Stimulated activated CD4-positive, alpha-beta T cell treated with anti-CD3 and anti-CD28 coated beads, Interleukin-4, amount 100 ng/mL, for 24 hours (primary cell): Measurements from ENCODE around the gene BCL11A.

Experiments
- DNase-seq: peaks from one replicate; pipeline ENCODE4 v3.0.0-alpha.2; 2020

Gene BCL11A

GRCh38 chr2:60480089-60480773 is 73.2 kb downstream of the BCL11A start:
- no peak for DNase-seq

- no peak for DNase-seq
These were observed 74.0 kb downstream of the BCL11A start for GRCh38 chr2:60479226-60480088.

- DNase-seq = no peak
These were observed 74.8 kb downstream of the BCL11A start for GRCh38 chr2:60478660-60479059.

GRCh38 chr2:60476206-60476954 is 77.1 kb downstream of the BCL11A start:
- no peak for DNase-seq

- no peak for DNase-seq
These were observed 78.2 kb downstream of the BCL11A start for GRCh38 chr2:60475123-60475830.

GRCh38 chr2:60474301-60474700 is 79.2 kb downstream of the BCL11A start:
- DNase-seq = no peak

GRCh38 chr2:60473546-60473945 is 79.9 kb downstream of the BCL11A start:
- no peak for DNase-seq

GRCh38 chr2:60472663-60473289 is 80.7 kb downstream of the BCL11A start:
- no peak for DNase-seq

GRCh38 chr2:60472041-60472440 is 81.4 kb downstream of the BCL11A start:
- DNase-seq = no peak

GRCh38 chr2:60470340-60470739 is 83.1 kb downstream of the BCL11A start:
- DNase-seq = no peak

GRCh38 chr2:60469536-60470317 is 83.7 kb downstream of the BCL11A start:
- DNase-seq = no peak

- DNase-seq = no peak
These were observed 84.9 kb downstream of the BCL11A start for GRCh38 chr2:60468382-60469085.

- DNase-seq = no peak
These were observed 87.2 kb downstream of the BCL11A start for GRCh38 chr2:60466161-60466702.

- no peak for DNase-seq
These were observed 87.7 kb downstream of the BCL11A start for GRCh38 chr2:60465736-60466135.

GRCh38 chr2:60463249-60463648 is 90.2 kb downstream of the BCL11A start:
- DNase-seq = no peak

- no peak for DNase-seq
These were observed 91.9 kb downstream of the BCL11A start for GRCh38 chr2:60461421-60462108.

GRCh38 chr2:60460577-60461420 is 92.7 kb downstream of the BCL11A start:
- DNase-seq = no peak

- no peak for DNase-seq
These were observed 93.6 kb downstream of the BCL11A start for GRCh38 chr2:60459851-60460250.
